RWPE1 (cell line): ENCODE results near the gene PNPLA8.
"Not testable (repeated sequence)": the region's sequence is repeated elsewhere in the genome, so short reads cannot be mapped to it uniquely, and the experiment has no call there.

ENCODE experiments used
- CTCF ChIA-PET: fragments of 350-600 bp; sonication (Branson Sonifier 250); formaldehyde crosslinking; extraction: SDS; loops from one replicate; lab custom pipeline; 2021; lab: Yijun Ruan, JAX
- POLR2A ChIA-PET: fragments of 400-600 bp; formaldehyde crosslinking; extraction: SDS; loops from one replicate; lab custom pipeline; 2020; ENCODE audit warnings: antibody characterized with exemption; ENCODE audit not compliant: low non-redundant PET; lab: Yijun Ruan, JAX
- DNase-seq: peaks from one replicate; pipeline ENCODE4 v3.0.0; 2012; ENCODE audit warnings: low spot score
- H3K27ac ChIP-seq: fragments of 450-650 bp; 2 replicates; pipeline ENCODE4 v1.5.1; 2017
- CTCF ChIP-seq: fragments of 450-650 bp; conservative IDR thresholded peaks from 2 replicates; pipeline ENCODE4 v1.5.1; 2017; ENCODE audit warnings: low read depth, mild to moderate bottlenecking

PNPLA8 gene

GRCh38 chr7:108541478-108541877 lies 15.5 kb upstream of the PNPLA8 start:
- ChIA-PET POLR2A (no interaction called here), CTCF (interaction anchor here (0.6 kb wide), 1 partner anchor 35 kb away, joined by 3 read pairs; no protein-coding TSS in a partner anchor)
- TF ChIP-seq CTCF: no peak
- no peak overlapping the region for H3K27ac ChIP-seq
- DNase-seq: no peak

- POLR2A ChIA-PET, CTCF ChIA-PET, H3K27ac ChIP-seq, DNase-seq: not testable (repeated sequence)
These were observed 12.8 kb upstream of the PNPLA8 start for GRCh38 chr7:108538685-108539084.

GRCh38 chr7:108538236-108538635 lies 12.3 kb upstream of the PNPLA8 start:
- CTCF ChIA-PET, POLR2A ChIA-PET, DNase-seq, H3K27ac ChIP-seq: not testable (repeated sequence)

GRCh38 chr7:108537229-108537628 lies 11.3 kb upstream of the PNPLA8 start:
- no peak for DNase-seq
- H3K27ac ChIP-seq: no peak overlapping the region
- no peak for TF ChIP-seq CTCF
- POLR2A ChIA-PET: no interaction called here
- CTCF ChIA-PET: no interaction called here

GRCh38 chr7:108535744-108536143 lies 9.8 kb upstream of the PNPLA8 start:
- DNase-seq: no peak
- ChIA-PET POLR2A (no interaction called here), CTCF (no interaction called here)
- H3K27ac ChIP-seq: no peak overlapping the region
- TF ChIP-seq CTCF: no peak

GRCh38 chr7:108535257-108535656 lies 9.3 kb upstream of the PNPLA8 start:
- DNase-seq: no peak
- CTCF ChIA-PET: no interaction called here
- TF ChIP-seq CTCF: no peak
- no peak overlapping the region for H3K27ac ChIP-seq
- POLR2A ChIA-PET: no interaction called here

- POLR2A ChIA-PET: no interaction called here
- CTCF ChIA-PET: no interaction called here
- H3K27ac ChIP-seq: no peak overlapping the region
- TF ChIP-seq CTCF: no peak
- no peak for DNase-seq
These were observed 7.8 kb upstream of the PNPLA8 start for GRCh38 chr7:108533712-108534111.

GRCh38 chr7:108529341-108529740 lies 3.4 kb upstream of the PNPLA8 start:
- no peak for DNase-seq
- TF ChIP-seq CTCF: no peak
- ChIA-PET POLR2A (no interaction called here), CTCF (no interaction called here)
- H3K27ac ChIP-seq: no peak overlapping the region
